ENCODE results near the gene DLX5.

DNA sequence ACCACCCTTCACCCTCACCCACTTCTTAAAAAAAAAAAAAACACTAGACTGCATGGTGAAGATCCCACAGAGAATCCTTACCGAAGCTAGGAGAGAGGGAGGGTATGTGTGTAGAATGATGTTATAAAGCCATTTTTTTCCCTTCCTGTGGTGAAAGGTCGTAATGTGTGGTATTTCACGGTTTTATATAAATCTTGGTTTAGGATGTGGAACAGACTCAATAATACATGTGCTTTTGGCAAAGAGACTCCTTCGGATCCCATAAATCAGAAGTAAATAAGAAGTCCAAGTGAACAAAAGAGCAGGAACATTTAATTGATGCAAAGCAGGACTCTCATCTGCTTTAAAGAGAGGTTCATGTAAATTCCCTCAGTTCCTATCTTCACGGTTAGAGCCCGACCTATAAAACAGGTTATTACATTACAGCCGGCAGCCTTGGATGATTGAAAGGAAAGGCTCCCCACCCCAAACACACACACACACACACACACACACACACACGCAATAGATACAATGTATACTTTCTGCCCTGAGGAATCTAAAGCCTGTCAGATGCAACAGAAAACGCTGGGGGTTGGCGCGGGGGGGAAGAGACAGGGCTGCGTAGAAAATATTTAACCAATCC is 8.8 kb downstream of the DLX5 start:
- TF ChIP-seq, protein P1, sequence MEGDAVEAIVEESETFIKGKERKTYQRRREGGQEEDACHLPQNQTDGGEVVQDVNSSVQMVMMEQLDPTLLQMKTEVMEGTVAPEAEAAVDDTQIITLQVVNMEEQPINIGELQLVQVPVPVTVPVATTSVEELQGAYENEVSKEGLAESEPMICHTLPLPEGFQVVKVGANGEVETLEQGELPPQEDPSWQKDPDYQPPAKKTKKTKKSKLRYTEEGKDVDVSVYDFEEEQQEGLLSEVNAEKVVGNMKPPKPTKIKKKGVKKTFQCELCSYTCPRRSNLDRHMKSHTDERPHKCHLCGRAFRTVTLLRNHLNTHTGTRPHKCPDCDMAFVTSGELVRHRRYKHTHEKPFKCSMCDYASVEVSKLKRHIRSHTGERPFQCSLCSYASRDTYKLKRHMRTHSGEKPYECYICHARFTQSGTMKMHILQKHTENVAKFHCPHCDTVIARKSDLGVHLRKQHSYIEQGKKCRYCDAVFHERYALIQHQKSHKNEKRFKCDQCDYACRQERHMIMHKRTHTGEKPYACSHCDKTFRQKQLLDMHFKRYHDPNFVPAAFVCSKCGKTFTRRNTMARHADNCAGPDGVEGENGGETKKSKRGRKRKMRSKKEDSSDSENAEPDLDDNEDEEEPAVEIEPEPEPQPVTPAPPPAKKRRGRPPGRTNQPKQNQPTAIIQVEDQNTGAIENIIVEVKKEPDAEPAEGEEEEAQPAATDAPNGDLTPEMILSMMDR (IDR thresholded peaks at IDR 0.05), result no peak
- TF ChIP-seq ZFX (IDR thresholded peaks at IDR 0.05; ENCODE audit: borderline replicate concordance), result no peak

Measured in 22Rv1 (cell line).